Colonic mucosa (tissue), 4 donors: Measurements from ENCODE around the gene GRXCR1. TPM values are rescaled to one million over a fixed set of nuclear protein-coding genes. Genes with fewer than 3 reads are reported as not detected.

Experiments
- DNase-seq: peaks from one replicate; pipeline ENCODE4 v3.0.0-alpha.2; 2020
- H3K27ac ChIP-seq: fragments of 200-600 bp; one replicate; pipeline ENCODE4 v1.8.0; 2021
- H3K27me3 ChIP-seq: fragments of 200-600 bp; one replicate; pipeline ENCODE4 v1.8.0; 2021
- H3K36me3 ChIP-seq: fragments of 200-600 bp; one replicate; pipeline ENCODE4 v1.8.0; 2021
- H3K4me1 ChIP-seq: fragments of 200-600 bp; one replicate; pipeline ENCODE4 v1.8.0; 2021; ENCODE audit warnings: mild to moderate bottlenecking
- H3K4me3 ChIP-seq: fragments of 200-600 bp; one replicate; pipeline ENCODE4 v1.8.0; 2021
- H3K9ac ChIP-seq, 2 donors: one replicate each; pipeline ENCODE4 v1.7.0; 2013; ENCODE audit warnings: control low read depth in 2 of 2, low read depth in 2 of 2, low read length in 2 of 2
- H3K9me3 ChIP-seq: fragments of 200-600 bp; one replicate; pipeline ENCODE4 v1.8.0; 2021
- intact Hi-C: fragments of 100-400 bp; cut with DNase I; formaldehyde crosslinking; loops from one replicate; pipeline ENCODE4 v1.14.1; 2022
- total RNA-seq, 2 donors: library from RNA; stranded (reverse); fragmentation: NEBNext Ultra II Directional in 1 of 2; extraction: Animal tissue kit (Norgen Biotek cat#: 25700) in 1 of 2; gene quantifications; one replicate each; pipeline ENCODE4 v1.2.1, GENCODE V29; 2021
- TF ChIP-seq, protein P1 (sequence below): fragments of 200-600 bp; IDR thresholded peaks from one replicate; pipeline ENCODE4 v1.8.0; 2022; ENCODE audit warnings: antibody characterized with exemption, mild to moderate bottlenecking
- donor health status: healthy.
- donor health status: DM: no; HTN: no; CAD: no.
- donor health status: DM: no; HTN: no; CAD: no.

The GRXCR1 gene
- total RNA-seq, 2 donors from 2014 or later: not detected

DNA sequence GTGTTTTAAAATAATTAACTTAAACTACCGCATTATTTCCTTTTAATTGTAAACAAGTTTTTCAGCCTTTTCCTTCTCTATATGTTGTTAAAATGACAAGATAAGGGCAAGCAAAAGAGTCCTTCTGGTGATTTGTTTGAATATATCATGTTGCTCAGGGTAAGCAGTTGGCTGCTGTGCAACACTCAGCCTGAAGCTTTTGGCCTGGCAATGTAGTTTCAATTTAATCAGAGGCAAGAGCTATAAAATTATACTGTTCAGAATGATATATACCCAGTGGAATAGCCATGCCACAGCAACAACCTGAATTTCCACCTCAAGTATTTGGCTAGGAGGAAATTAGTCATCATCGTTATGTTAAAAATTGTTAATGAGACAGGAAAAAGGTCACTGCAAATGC is 53.4 kb downstream of the GRXCR1 start:
- no peaks in the 10 kb centered on the region for H3K27me3 ChIP-seq
- intact Hi-C loops: no loop called here
- DNase-seq: no peak
- no peak overlapping the region for H3K27ac ChIP-seq
- no peaks in the 10 kb centered on the region for H3K4me1 ChIP-seq
- TF ChIP-seq, protein P1, sequence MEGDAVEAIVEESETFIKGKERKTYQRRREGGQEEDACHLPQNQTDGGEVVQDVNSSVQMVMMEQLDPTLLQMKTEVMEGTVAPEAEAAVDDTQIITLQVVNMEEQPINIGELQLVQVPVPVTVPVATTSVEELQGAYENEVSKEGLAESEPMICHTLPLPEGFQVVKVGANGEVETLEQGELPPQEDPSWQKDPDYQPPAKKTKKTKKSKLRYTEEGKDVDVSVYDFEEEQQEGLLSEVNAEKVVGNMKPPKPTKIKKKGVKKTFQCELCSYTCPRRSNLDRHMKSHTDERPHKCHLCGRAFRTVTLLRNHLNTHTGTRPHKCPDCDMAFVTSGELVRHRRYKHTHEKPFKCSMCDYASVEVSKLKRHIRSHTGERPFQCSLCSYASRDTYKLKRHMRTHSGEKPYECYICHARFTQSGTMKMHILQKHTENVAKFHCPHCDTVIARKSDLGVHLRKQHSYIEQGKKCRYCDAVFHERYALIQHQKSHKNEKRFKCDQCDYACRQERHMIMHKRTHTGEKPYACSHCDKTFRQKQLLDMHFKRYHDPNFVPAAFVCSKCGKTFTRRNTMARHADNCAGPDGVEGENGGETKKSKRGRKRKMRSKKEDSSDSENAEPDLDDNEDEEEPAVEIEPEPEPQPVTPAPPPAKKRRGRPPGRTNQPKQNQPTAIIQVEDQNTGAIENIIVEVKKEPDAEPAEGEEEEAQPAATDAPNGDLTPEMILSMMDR: no peak
- no peak overlapping the region for H3K4me3 ChIP-seq
- H3K9ac ChIP-seq: no peak overlapping the region
- H3K9me3 ChIP-seq: no peaks in the 10 kb centered on the region
- H3K36me3 ChIP-seq: no peaks in the 10 kb centered on the region

DNA sequence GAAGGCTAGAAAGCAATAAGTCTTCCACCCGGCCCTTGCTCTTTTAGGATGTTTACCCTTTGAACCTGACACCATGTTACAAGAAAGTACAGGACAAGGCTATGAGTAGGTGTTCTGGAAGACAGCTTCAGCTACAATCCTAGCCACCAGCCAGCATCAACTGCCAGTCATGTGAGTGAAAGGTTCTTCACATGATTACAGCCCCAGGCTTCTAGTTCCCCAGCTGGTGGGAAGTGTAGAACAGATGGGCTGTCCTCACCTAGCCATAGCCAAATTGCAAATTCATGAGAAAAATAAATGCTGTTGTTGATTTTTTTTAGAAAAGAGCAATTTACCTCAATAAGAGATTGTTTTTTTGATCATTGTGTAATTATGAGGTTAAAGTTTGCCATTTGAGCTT is 60.8 kb downstream of the GRXCR1 start:
- Histone ChIP-seq H3K9ac (no peak overlapping the region), H3K9me3 (no peaks in the 10 kb centered on the region), H3K4me3 (no peak overlapping the region), H3K27ac (no peak overlapping the region), H3K4me1 (no peaks in the 10 kb centered on the region), H3K27me3 (no peaks in the 10 kb centered on the region), H3K36me3 (no peaks in the 10 kb centered on the region)
- TF ChIP-seq, protein P1: no peak
- intact Hi-C loops: no loop called here
- DNase-seq: no peak

DNA sequence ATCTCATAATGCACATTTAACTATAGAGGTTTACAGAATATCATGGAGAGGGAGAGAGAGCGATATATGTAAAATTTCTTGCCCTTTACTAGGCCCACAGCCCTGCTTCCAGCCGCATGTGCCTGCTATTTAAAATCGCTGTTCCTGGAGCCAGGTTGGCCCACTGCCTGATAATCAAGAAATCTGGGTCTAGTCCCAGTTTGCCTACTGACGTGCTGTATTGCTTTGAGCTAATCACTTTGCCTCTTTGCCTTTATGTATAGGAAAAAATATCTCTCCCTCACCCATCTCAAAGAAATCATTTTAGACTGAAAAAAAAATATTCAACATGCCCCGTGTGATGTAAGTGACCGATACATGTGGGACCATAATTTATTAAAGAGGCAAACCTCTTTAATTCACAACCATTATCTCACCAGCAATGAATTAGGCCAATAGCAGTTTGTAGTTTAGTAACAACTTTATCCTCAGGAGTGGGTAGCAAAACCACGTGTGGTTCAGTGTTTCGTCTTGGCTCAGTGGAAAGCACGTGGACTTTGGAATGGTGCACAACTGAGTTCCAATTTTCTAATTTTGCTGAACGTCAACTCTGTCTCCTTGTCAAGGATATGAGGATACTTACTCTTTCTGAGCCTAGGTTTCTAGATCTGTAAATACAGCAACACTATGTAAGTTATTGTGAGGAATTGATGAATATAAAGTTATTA is 62.6 kb downstream of the GRXCR1 start:
- TF ChIP-seq, protein P1: no peak
- DNase-seq: no peak
- H3K9me3 ChIP-seq: no peaks in the 10 kb centered on the region
- no peak overlapping the region for H3K4me3 ChIP-seq
- no peak overlapping the region for H3K27ac ChIP-seq
- H3K4me1 ChIP-seq: no peaks in the 10 kb centered on the region
- H3K27me3 ChIP-seq: no peaks in the 10 kb centered on the region
- intact Hi-C loops: no loop called here
- no peak overlapping the region for H3K9ac ChIP-seq
- H3K36me3 ChIP-seq: no peaks in the 10 kb centered on the region

DNA sequence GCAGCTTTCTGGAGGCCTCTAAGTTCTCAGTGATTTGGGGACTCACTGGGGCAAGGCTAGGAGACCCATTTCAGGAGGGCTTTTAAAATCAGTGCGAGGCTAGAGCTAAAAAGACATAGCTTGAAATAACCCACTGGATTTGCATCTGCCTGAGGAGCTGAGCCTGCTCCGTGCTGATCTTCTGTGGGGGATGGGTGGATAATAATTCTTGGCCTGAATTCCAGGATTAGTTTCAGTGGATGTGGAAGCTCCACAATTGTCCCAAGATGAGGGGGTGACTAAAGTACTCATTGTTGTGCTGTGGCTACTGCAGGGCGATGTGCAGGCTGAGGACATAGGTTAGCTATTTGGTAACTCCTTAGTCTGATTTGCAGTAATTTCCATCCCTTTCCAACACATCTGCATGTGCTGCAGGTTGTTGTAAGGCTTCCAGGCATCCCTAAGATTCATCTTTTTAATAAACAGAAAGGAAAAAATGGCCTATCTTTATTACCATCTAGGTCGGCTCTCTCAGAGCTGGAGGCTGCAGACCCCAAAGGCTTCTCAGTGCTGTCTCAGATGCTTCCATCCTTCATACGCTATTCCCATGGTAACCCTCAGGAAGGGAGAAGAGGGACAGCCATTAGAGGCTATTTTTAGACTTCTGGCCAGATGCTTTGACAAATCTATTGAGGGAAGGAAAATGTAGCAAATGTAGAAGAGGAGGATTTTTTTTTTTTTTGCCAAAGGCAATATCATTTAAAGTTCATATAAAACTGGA is 63.4 kb downstream of the GRXCR1 start:
- TF ChIP-seq, protein P1: no peak
- intact Hi-C loops: no loop called here
- no peak overlapping the region for H3K9ac ChIP-seq

DNA sequence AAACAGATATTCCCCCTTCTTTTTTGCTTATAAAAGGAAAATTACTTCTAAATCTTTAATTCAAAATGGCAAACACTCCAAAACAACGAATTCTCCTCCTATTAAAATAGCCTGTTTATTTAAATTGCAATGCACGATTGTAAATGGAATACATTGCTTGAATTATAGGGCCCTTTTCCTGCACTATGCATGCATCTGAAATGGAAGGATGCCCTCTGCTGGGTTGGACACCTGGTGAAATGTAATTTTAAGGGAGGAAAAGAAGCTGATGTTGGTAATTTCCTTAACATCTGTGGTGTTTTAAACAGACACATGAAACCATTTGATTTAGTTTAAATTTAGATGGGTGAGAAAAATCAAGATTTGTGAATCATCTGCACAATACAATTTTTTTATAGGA is 72.8 kb downstream of the GRXCR1 start:
- intact Hi-C loops: no loop called here
- no peak overlapping the region for H3K9ac ChIP-seq
- H3K27ac ChIP-seq: no peak overlapping the region
- TF ChIP-seq, protein P1: no peak
- H3K4me1 ChIP-seq: no peaks in the 10 kb centered on the region
- no peaks in the 10 kb centered on the region for H3K27me3 ChIP-seq
- H3K36me3 ChIP-seq: no peaks in the 10 kb centered on the region
- H3K9me3 ChIP-seq: no peaks in the 10 kb centered on the region
- H3K4me3 ChIP-seq: no peak overlapping the region
- no peak for DNase-seq

More for the DNA sequence above, 63.4 kb downstream of the GRXCR1 start:
- Histone ChIP-seq H3K36me3 (no peaks in the 10 kb centered on the region), H3K4me1 (no peaks in the 10 kb centered on the region), H3K9me3 (no peaks in the 10 kb centered on the region), H3K27ac (no peak overlapping the region), H3K27me3 (no peaks in the 10 kb centered on the region), H3K4me3 (no peak overlapping the region)
- no peak for DNase-seq
